Right ventricle myocardium inferior (tissue), 1 donor: ENCODE results near the gene NR6A1. TPM values are rescaled to one million over a fixed set of nuclear protein-coding genes. Genes with fewer than 3 reads are reported as not detected.

Source experiments
- ATAC-seq: fragments of 200-7000 bp; cut with Tn5 transposase; one replicate; pipeline ENCODE4 v1.9.1; 2020; ENCODE audit warnings: mild to moderate bottlenecking, moderate library complexity
- DNase-seq: peaks from one replicate; pipeline ENCODE4 v3.0.0; 2021; ENCODE audit errors: missing footprints
- intact Hi-C: fragments of 100-400 bp; cut with DNase I; formaldehyde crosslinking; loops from one replicate; pipeline ENCODE4 v1.11.0; 2022
- total RNA-seq: library from RNA; stranded (reverse); fragmentation: NEBNext Ultra II Directional; extraction: Animal tissue kit (Norgen Biotek cat#: 25700); gene quantifications from one replicate; pipeline ENCODE4 v1.2.1, GENCODE V29; 2021
- donor health status: DM: no; HTN: yes; CAD: no; lungs with severe emphysema.

Gene NR6A1
- total RNA-seq, 1 donor from 2014 or later, result 1.2 TPM

- intact Hi-C loops, result no loop called here
- ATAC-seq (no peak), DNase-seq (no peak)
These were observed 91.1 kb downstream of the NR6A1 start for GRCh38 chr9:124680049-124680448.

GRCh38 chr9:124676159-124676551, 95.0 kb downstream of the NR6A1 start:
- ATAC-seq (no peak), DNase-seq (no peak)
- intact Hi-C loops, result no loop called here

- ATAC-seq (no peak), DNase-seq (no peak)
- intact Hi-C loops, result no loop called here
These were observed 95.6 kb downstream of the NR6A1 start for GRCh38 chr9:124675261-124676158.

- ATAC-seq (no peak), DNase-seq (no peak)
- intact Hi-C loops, result no loop called here
These were observed 96.5 kb downstream of the NR6A1 start for GRCh38 chr9:124674651-124675050.

GRCh38 chr9:124673063-124673462, 98.0 kb downstream of the NR6A1 start:
- DNase-seq, result no peak
- no peak for ATAC-seq
- intact Hi-C loops, result no loop called here

GRCh38 chr9:124671861-124672260, 99.2 kb downstream of the NR6A1 start:
- ATAC-seq, result no peak
- DNase-seq, result no peak
- intact Hi-C loops, result no loop called here

GRCh38 chr9:124666642-124667041, 104.5 kb downstream of the NR6A1 start:
- intact Hi-C loops, result no loop called here
- ATAC-seq (no peak), DNase-seq (no peak)

- no peak for DNase-seq
- ATAC-seq, result no peak
- intact Hi-C loops, result no loop called here
These were observed 105.6 kb downstream of the NR6A1 start for GRCh38 chr9:124665391-124666058.

GRCh38 chr9:124664143-124664542, 107.0 kb downstream of the NR6A1 start:
- ATAC-seq, result no peak
- intact Hi-C loops, result no loop called here
- DNase-seq, result no peak

GRCh38 chr9:124663046-124663961, 107.8 kb downstream of the NR6A1 start:
- ATAC-seq (no peak), DNase-seq (no peak)
- intact Hi-C loops, result no loop called here

- intact Hi-C loops, result no loop called here
- DNase-seq, result no peak
- ATAC-seq, result no peak
These were observed 108.5 kb downstream of the NR6A1 start for GRCh38 chr9:124662561-124662960.

- DNase-seq, result no peak
- ATAC-seq, result no peak
- intact Hi-C loops, result no loop called here
These were observed 109.8 kb downstream of the NR6A1 start for GRCh38 chr9:124661271-124661670.

GRCh38 chr9:124660341-124660801, 110.7 kb downstream of the NR6A1 start:
- DNase-seq, result no peak
- ATAC-seq, result no peak
- intact Hi-C loops, result no loop called here

- intact Hi-C loops, result no loop called here
- ATAC-seq, result peak; percentile 87
- DNase-seq, result peak; percentile 81
These were observed 111.9 kb downstream of the NR6A1 start for GRCh38 chr9:124659099-124659659.

- intact Hi-C loops, result no loop called here
- ATAC-seq, result peak; percentile 96
These were observed 112.7 kb downstream of the NR6A1 start for GRCh38 chr9:124658165-124659017.

GRCh38 chr9:124657516-124657915, 113.6 kb downstream of the NR6A1 start:
- DNase-seq, result no peak
- no peak for ATAC-seq
- intact Hi-C loops, result no loop called here

More at GRCh38 chr9:124658165-124659017, 112.7 kb downstream of the NR6A1 start:
- DNase-seq, result peak; percentile 67

GRCh38 chr9:124654431-124654830, 116.7 kb downstream of the NR6A1 start:
- intact Hi-C loops, result no loop called here
- DNase-seq, result no peak
- no peak for ATAC-seq
